HEK293 (cell line): ENCODE data around the gene NCOA7.
A peak's percentile ranks its signal among the peaks of the same experiment; 100 is the strongest.

Experiments used
- HOXC10 ChIP-seq: sonication (generic); formaldehyde crosslinking; IDR thresholded peaks from 2 replicates; pipeline ENCODE4 v1.8.1; 2023; ENCODE audit warnings: mild to moderate bottlenecking, missing genetic modification reagents
- KLF16 ChIP-seq: fragments of 450-650 bp; formaldehyde crosslinking; IDR thresholded peaks from 2 replicates; pipeline ENCODE4 v1.5.1; 2017; ENCODE audit warnings: missing biosample characterization, missing genetic modification characterization
- PATZ1 ChIP-seq: fragments of 450-650 bp; formaldehyde crosslinking; IDR thresholded peaks from 2 replicates; pipeline ENCODE4 v1.5.1; 2016; ENCODE audit warnings: missing biosample characterization, missing genetic modification characterization
- PRDM10 ChIP-seq: fragments of 450-650 bp; formaldehyde crosslinking; IDR thresholded peaks from 2 replicates; pipeline ENCODE4 v1.5.1; 2016; ENCODE audit warnings: missing biosample characterization, missing genetic modification characterization
- SALL2 ChIP-seq: fragments of 450-650 bp; formaldehyde crosslinking; IDR thresholded peaks from 2 replicates; pipeline ENCODE4 v1.5.0; 2017; ENCODE audit warnings: missing biosample characterization, mild to moderate bottlenecking, missing genetic modification characterization, borderline replicate concordance
- SCRT2 ChIP-seq: fragments of 450-650 bp; formaldehyde crosslinking; IDR thresholded peaks from 2 replicates; pipeline ENCODE4 v1.5.1; 2016; ENCODE audit warnings: missing biosample characterization, missing genetic modification characterization
- SP2 ChIP-seq: fragments of 450-650 bp; formaldehyde crosslinking; IDR thresholded peaks from 2 replicates; pipeline ENCODE4 v1.5.1; 2016; ENCODE audit warnings: missing biosample characterization, missing genetic modification characterization
- SP7 ChIP-seq: fragments of 450-650 bp; formaldehyde crosslinking; IDR thresholded peaks from 2 replicates; pipeline ENCODE4 v1.5.1; 2016; ENCODE audit warnings: missing biosample characterization, missing genetic modification characterization
- ZBTB26 ChIP-seq: fragments of 450-650 bp; formaldehyde crosslinking; optimal IDR thresholded peaks from 2 replicates; pipeline ENCODE3; 2016; ENCODE audit warnings: missing biosample characterization, mild to moderate bottlenecking, missing genetic modification characterization
- ZNF19 ChIP-seq: fragments of 450-650 bp; formaldehyde crosslinking; IDR thresholded peaks from 2 replicates; pipeline ENCODE4; 2016; ENCODE audit warnings: missing biosample characterization, missing genetic modification characterization, low read depth
- ZNF248 ChIP-seq: fragments of 450-650 bp; formaldehyde crosslinking; IDR thresholded peaks from 2 replicates; pipeline ENCODE4 v1.5.1; 2017; ENCODE audit warnings: missing biosample characterization, missing genetic modification characterization
- ZNF473 ChIP-seq: fragments of 450-650 bp; formaldehyde crosslinking; IDR thresholded peaks from 2 replicates; pipeline ENCODE4 v1.5.1; 2017; ENCODE audit warnings: missing biosample characterization, missing genetic modification characterization
- ZNF561 ChIP-seq: fragments of 450-650 bp; IDR thresholded peaks from 2 replicates; pipeline ENCODE4 v1.5.1; 2018; ENCODE audit warnings: missing biosample characterization, missing genetic modification characterization, borderline replicate concordance
- ZNF639 ChIP-seq: fragments of 450-650 bp; formaldehyde crosslinking; IDR thresholded peaks from 2 replicates; pipeline ENCODE4 v1.5.1; 2016; ENCODE audit warnings: missing biosample characterization, missing genetic modification characterization
- ZNF645 ChIP-seq: fragments of 450-650 bp; formaldehyde crosslinking; IDR thresholded peaks from 2 replicates; pipeline ENCODE4; 2016; ENCODE audit warnings: missing biosample characterization, missing genetic modification characterization
- ZSCAN16 ChIP-seq: fragments of 450-650 bp; formaldehyde crosslinking; IDR thresholded peaks from 2 replicates; pipeline ENCODE4 v1.5.1; 2016; ENCODE audit warnings: missing biosample characterization, missing genetic modification characterization

The NCOA7 gene

GRCh38 chr6:125747589-125748405 lies 43.0 kb upstream of the NCOA7 start (continued):
- TF ChIP-seq PATZ1 (tag by site-specific recombination) (peak; percentile 68), SCRT2 (no peak), ZNF645 (tag by site-specific recombination) (no peak), PRDM10 (tag by site-specific recombination) (peak; percentile 63), ZBTB26 (tag by site-specific recombination) (peak; percentile 95), ZNF639 (tag by site-specific recombination) (no peak), KLF16 (tag by site-specific recombination) (0 out of 2 replicates have a peak, but pooled peaks have one; percentile 51), SP2 (tag by site-specific recombination) (peak; percentile 78), ZNF19 (no peak), SALL2 (tag by site-specific recombination) (no peak), ZSCAN16 (peak; percentile 51), HOXC10 (0 out of 2 replicates have a peak, but pooled peaks have one; percentile 72), SP7 (peak; percentile 18; the same call in 1 of the 2 replicates), ZNF473 (tag by site-specific recombination) (no peak), ZNF561 (peak; percentile 24; the same call in 1 of the 2 replicates), ZNF248 (tag by site-specific recombination) (no peak)
